Natural killer cell (primary cell): ENCODE data around the gene ISY1. TPM values are rescaled to one million over a fixed set of nuclear protein-coding genes. Genes with fewer than 3 reads are reported as not detected.
"Not testable (repeated sequence)": the region's sequence is repeated elsewhere in the genome, so short reads cannot be mapped to it uniquely, and the experiment has no call there.

Source experiments
- ATAC-seq, 3 donors: fragments of 150-1000 bp in 2 of 3; fragments of 200-7000 bp in 1 of 3; cut with Tn5 transposase; 1 replicate in 1 of 3; 2 replicates in 2 of 3; pipeline ENCODE4 v1.10.0; 2021; ENCODE audit warnings: mild to moderate bottlenecking in 2 of 3, moderate library complexity in 2 of 3
- DNase-seq, 2 donors: peaks; one replicate each; pipeline versions ENCODE4 v3.0.0 to v3.0.0-alpha.2; 2013 to 2021; ENCODE audit warnings: mixed read lengths in 1 of 2
- H3K27ac ChIP-seq: one replicate; pipeline ENCODE4 v1.5.1; 2013; ENCODE audit warnings: mild to moderate bottlenecking, low read length
- H3K27me3 ChIP-seq: one replicate; pipeline ENCODE4 v1.6.1; 2013; ENCODE audit warnings: low read length; ENCODE audit not compliant: control insufficient read depth, insufficient read depth
- H3K36me3 ChIP-seq: one replicate; pipeline ENCODE4 v1.6.1; 2013; ENCODE audit warnings: low read length; ENCODE audit not compliant: control insufficient read depth, insufficient read depth
- H3K4me1 ChIP-seq: one replicate; pipeline ENCODE4 v1.6.1; 2013; ENCODE audit warnings: low read length; ENCODE audit not compliant: control insufficient read depth, insufficient read depth
- H3K4me3 ChIP-seq: one replicate; pipeline ENCODE4 v1.5.1; 2013; ENCODE audit warnings: low read length
- H3K9me3 ChIP-seq: one replicate; pipeline ENCODE4 v1.6.1; 2013; ENCODE audit warnings: low read length; ENCODE audit not compliant: control insufficient read depth, insufficient read depth
- H3K27ac Mint-ChIP-seq, 2 donors: one replicate each; pipeline ENCODE4 v1.8.0; 2022; ENCODE audit warnings: mild to moderate bottlenecking in 2 of 2, mixed read lengths in 2 of 2, moderate library complexity in 1 of 2
- H3K27me3 Mint-ChIP-seq, 2 donors: one replicate each; pipeline ENCODE4 v1.8.0; 2022; ENCODE audit warnings: low read depth in 2 of 2, mixed read lengths in 2 of 2
- H3K36me3 Mint-ChIP-seq: one replicate; pipeline ENCODE4 v1.8.0; 2022; ENCODE audit warnings: mixed read lengths
- H3K4me1 Mint-ChIP-seq, 2 donors: one replicate each; pipeline ENCODE4 v1.8.0; 2022; ENCODE audit warnings: mixed read lengths in 2 of 2
- H3K4me3 Mint-ChIP-seq: one replicate; pipeline ENCODE4 v1.8.0; 2022; ENCODE audit warnings: mild to moderate bottlenecking, moderate library complexity, mixed read lengths
- H3K9me3 Mint-ChIP-seq, 2 donors: one replicate each; pipeline ENCODE4 v1.8.0; 2022; ENCODE audit warnings: mixed read lengths in 2 of 2
- CTCF ChIP-seq: fragments of 200-600 bp; IDR thresholded peaks from one replicate; pipeline ENCODE4 v1.8.0; 2022; ENCODE audit warnings: antibody characterized with exemption
- WGBS: methylation state at CpG from one replicate; pipeline ENCODE4 v1.1.7; 2013; ENCODE audit warnings: missing lambda C conversion rate; ENCODE audit not compliant: insufficient coverage; 5-methylcytosine and 5-hydroxymethylcytosine counted together
- intact Hi-C: fragments of 100-400 bp; cut with micrococcal nuclease; formaldehyde crosslinking; loops from one replicate; pipeline ENCODE4 v1.14.2; 2022
- total RNA-seq, 4 donors: library from RNA; stranded (reverse); fragments of 120-200 nt in 1 of 4; gene quantifications; one replicate each; pipeline versions ENCODE4 v1.2.3 to v1.2.4, GENCODE V29; 2013 to 2022

Gene ISY1
- total RNA-seq, 3 donors from 2014 or later (not counting 1 experiment from before 2014, with no cell fraction given) = 51.9 to 58.2 (median 56.1) TPM

- Histone ChIP-seq H3K9me3 (no peaks in the 10 kb centered on the region), H3K27me3 (no peaks in the 10 kb centered on the region), H3K27ac (no peak overlapping the region), H3K4me1 (peaks cover 33% of the 10 kb centered on the region), H3K36me3 (peaks cover 33% of the 10 kb centered on the region), H3K4me3 (no peak overlapping the region)
- DNase-seq = peak in 1 of 2 donors; percentile 43
- WGBS = 94% methylated on average over 3 of the region's 3 CpGs
- H3K4me3 Mint-ChIP-seq = no peak overlapping the region
- no peaks in the 10 kb centered on the region for H3K27me3 Mint-ChIP-seq
- no peaks in the 10 kb centered on the region for H3K36me3 Mint-ChIP-seq
- no peaks in the 10 kb centered on the region for H3K9me3 Mint-ChIP-seq
- intact Hi-C loops = no loop called here
- TF ChIP-seq CTCF = no peak
- ATAC-seq = no peak
- peaks cover 35 to 46% of the 10 kb centered on the region in 2 donors for H3K4me1 Mint-ChIP-seq
- no peak overlapping the region for H3K27ac Mint-ChIP-seq
Observed at GRCh38 chr3:129112308-129113052, 48.4 kb downstream of the ISY1 start.

DNA sequence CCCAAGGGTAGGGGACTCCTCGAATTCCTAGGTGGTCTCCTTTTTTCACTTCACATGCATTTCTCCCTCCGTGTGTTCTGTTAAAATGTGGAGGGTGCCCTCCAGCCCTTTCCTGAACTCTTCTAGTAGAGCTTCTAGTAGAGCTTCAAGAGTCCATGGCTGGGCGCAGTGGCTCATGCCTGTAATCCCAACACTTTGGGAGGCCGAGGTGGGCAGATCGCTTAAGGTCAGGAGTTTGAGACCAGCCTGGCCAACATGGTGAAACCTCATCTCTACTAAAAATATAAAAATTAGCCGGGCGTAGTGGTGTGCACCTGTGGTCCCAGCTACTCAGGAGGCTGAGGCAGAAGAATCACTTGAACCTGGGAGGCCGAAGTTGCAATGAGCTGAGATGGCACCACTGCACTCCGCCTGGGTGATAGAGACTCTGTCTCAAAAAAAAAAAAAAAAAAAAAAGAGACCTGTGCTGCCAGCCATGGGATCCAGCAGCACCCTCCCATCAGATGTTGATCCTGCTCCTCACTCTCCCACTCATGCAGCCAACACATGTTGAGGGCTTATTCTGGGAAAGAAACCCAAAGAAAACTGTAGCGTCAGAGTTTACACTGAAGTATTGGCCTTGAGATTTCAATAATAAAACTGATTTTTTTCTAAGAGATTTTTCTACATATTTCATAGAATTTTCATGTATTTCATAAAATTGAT, 49.6 kb downstream of the ISY1 start:
- WGBS = 98% methylated on average over 8 of the region's 10 CpGs
- H3K9me3 Mint-ChIP-seq, H3K27me3 ChIP-seq, H3K36me3 Mint-ChIP-seq, H3K27ac ChIP-seq, H3K4me3 Mint-ChIP-seq, H3K27me3 Mint-ChIP-seq, intact Hi-C loops, DNase-seq, H3K4me3 ChIP-seq, ATAC-seq, H3K9me3 ChIP-seq: not testable (repeated sequence)
- Mint-ChIP-seq H3K4me1 (peaks cover 25 to 39% of the 10 kb centered on the region in 2 donors), H3K27ac (peak overlapping the region; percentile 15 to 18)
- peaks cover 34% of the 10 kb centered on the region for H3K4me1 ChIP-seq
- peaks cover 38% of the 10 kb centered on the region for H3K36me3 ChIP-seq

DNA sequence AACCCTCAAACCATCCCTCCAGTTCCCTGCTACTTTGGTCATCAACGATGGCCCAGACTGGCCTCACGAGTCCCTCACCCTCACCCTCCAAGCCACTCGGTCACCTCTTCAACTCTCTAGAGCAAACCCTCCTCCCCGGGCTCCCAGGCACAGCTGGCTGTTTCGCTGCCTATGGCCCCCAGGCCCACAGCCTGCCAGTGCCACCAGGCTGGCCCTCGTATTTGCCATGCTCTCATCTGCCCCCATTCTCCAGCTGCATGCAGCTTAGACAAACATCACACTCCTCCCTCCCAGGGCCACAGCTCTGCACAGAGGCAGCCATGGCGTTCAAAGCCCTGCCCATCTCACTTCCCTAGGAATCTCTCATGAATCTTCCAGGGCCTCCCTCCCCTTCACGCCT, 53.1 kb downstream of the ISY1 start:
- Histone ChIP-seq H3K9me3 (no peaks in the 10 kb centered on the region), H3K27me3 (no peaks in the 10 kb centered on the region), H3K4me3 (no peak overlapping the region), H3K27ac (no peak overlapping the region), H3K4me1 (peaks cover 32% of the 10 kb centered on the region), H3K36me3 (peaks cover 33% of the 10 kb centered on the region)
- Mint-ChIP-seq H3K27me3 (no peaks in the 10 kb centered on the region), H3K4me3 (no peak overlapping the region), H3K36me3 (no peaks in the 10 kb centered on the region), H3K9me3 (no peaks in the 10 kb centered on the region), H3K27ac (peak overlapping the region; percentile 64 to 83), H3K4me1 (peaks cover 37 to 46% of the 10 kb centered on the region in 2 donors)
- WGBS = 91% methylated on average over 8 of the region's 8 CpGs
- ATAC-seq (no peak), DNase-seq (no peak)
- TF ChIP-seq CTCF = no peak
- intact Hi-C loops = no loop called here

DNA sequence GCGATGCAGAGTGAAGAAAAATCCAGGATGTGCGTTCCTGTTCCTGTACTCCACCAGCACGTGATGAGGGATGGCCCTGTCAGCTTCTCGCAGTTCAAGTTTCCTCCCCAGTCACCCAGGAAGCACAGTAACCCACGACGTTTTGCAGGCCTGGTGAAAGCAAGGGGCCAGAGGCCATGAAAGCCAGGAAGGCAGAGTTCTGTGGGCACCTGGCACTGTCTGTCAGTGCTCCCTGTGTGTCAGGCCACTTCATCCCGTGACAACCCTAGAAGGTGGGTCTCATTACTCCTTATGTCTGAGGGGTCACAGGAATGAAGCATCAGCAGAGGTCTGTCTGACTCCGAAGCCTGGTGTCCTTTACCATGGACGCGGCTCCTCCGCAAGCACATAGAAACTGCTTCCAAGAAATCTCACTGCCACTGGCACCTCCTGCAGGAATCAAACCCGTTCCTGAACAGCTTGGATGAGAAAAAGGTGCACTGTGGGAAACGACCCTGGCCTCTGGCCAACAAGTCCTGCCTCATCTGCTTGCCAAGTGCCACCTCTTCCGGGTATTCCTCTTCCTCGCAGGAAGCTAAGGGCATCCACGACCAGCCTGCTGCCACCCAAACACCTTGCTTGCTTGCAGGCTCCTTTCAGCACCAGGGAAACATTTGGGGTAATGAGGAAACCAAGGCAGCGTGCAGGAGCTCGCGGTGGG, 53.8 kb downstream of the ISY1 start:
- ATAC-seq = no peak
- Mint-ChIP-seq H3K27me3 (no peaks in the 10 kb centered on the region), H3K4me1 (peaks cover 37 to 48% of the 10 kb centered on the region in 2 donors), H3K36me3 (no peaks in the 10 kb centered on the region), H3K4me3 (no peak overlapping the region), H3K27ac (peak overlapping the region; percentile 64 to 83), H3K9me3 (no peaks in the 10 kb centered on the region)
- no peak for TF ChIP-seq CTCF
- no peak for DNase-seq
- no peaks in the 10 kb centered on the region for H3K9me3 ChIP-seq
- intact Hi-C loops = no loop called here
- 84% methylated on average over 19 of the region's 19 CpGs for WGBS
- peaks cover 35% of the 10 kb centered on the region for H3K4me1 ChIP-seq
- peaks cover 28% of the 10 kb centered on the region for H3K36me3 ChIP-seq
- no peaks in the 10 kb centered on the region for H3K27me3 ChIP-seq
- H3K27ac ChIP-seq = no peak overlapping the region
- H3K4me3 ChIP-seq = no peak overlapping the region
